DOHH2 (cell line): Measurements from ENCODE around the gene RSPO4.

Experiments used
- H3F3A ChIP-seq: fragments of 200-600 bp; sonication (generic), shearing (Covaris generic); 2 replicates; pipeline ENCODE4 v1.6.0; 2016; ENCODE audit warnings: antibody characterized with exemption, mild to moderate bottlenecking; ENCODE audit not compliant: control insufficient read depth, insufficient read depth
- H3K27ac ChIP-seq: fragments of 200-600 bp; sonication (generic); 2 replicates; pipeline ENCODE4 v1.5.1; 2014; ENCODE audit warnings: low read depth, mild to moderate bottlenecking, low read length, moderate library complexity
- H3K27me3 ChIP-seq: fragments of 200-600 bp; sonication (generic); 2 replicates; pipeline ENCODE4 v1.6.1; 2014; ENCODE audit warnings: mild to moderate bottlenecking, low read length, mixed read lengths; ENCODE audit not compliant: control insufficient read depth
- H3K36me3 ChIP-seq: fragments of 200-600 bp; sonication (generic); 2 replicates; pipeline ENCODE4 v1.6.1; 2014; ENCODE audit warnings: mild to moderate bottlenecking, low read length, moderate library complexity, mixed read lengths; ENCODE audit not compliant: control insufficient read depth
- H3K4me1 ChIP-seq: fragments of 200-600 bp; sonication (generic); 2 replicates; pipeline ENCODE4 v1.6.1; 2014; ENCODE audit warnings: mild to moderate bottlenecking, low read length, mixed read lengths; ENCODE audit not compliant: control insufficient read depth
- H3K4me2 ChIP-seq: fragments of 200-600 bp; sonication (generic); 2 replicates; pipeline ENCODE4 v1.6.0; 2014; ENCODE audit warnings: mild to moderate bottlenecking, low read length, moderate library complexity
- H3K4me3 ChIP-seq: fragments of 200-600 bp; sonication (generic); 2 replicates; pipeline ENCODE4 v1.5.1; 2014; ENCODE audit warnings: mild to moderate bottlenecking, low read length, mixed read lengths
- H3K79me2 ChIP-seq: fragments of 200-600 bp; sonication (generic); 2 replicates; pipeline ENCODE4 v1.6.1; 2014; ENCODE audit warnings: mild to moderate bottlenecking, low read length, mixed read lengths; ENCODE audit not compliant: control insufficient read depth
- H3K9me2 ChIP-seq: fragments of 200-600 bp; sonication (generic); replicated peaks from 2 replicates; pipeline ENCODE4 v1.6.1; 2014; ENCODE audit warnings: mild to moderate bottlenecking, low read length, mixed read lengths; ENCODE audit not compliant: control insufficient read depth
- H3K9me3 ChIP-seq: fragments of 200-600 bp; sonication (generic); 2 replicates; pipeline ENCODE4 v1.6.1; 2014; ENCODE audit warnings: antibody characterized with exemption, low read length, mixed read lengths; ENCODE audit not compliant: control insufficient read depth, insufficient read depth
- H4K20me1 ChIP-seq: fragments of 200-600 bp; sonication (generic); 2 replicates; pipeline ENCODE4 v1.6.0; 2014; ENCODE audit warnings: low read depth, mild to moderate bottlenecking, antibody characterized with exemption, low read length, moderate library complexity; ENCODE audit not compliant: control insufficient read depth, insufficient read depth
- CTCF ChIP-seq: fragments of 200-600 bp; sonication (generic); IDR thresholded peaks from one replicate; pipeline ENCODE4 v1.5.1; 2014; ENCODE audit warnings: antibody characterized with exemption, mild to moderate bottlenecking, low read depth, low read length; ENCODE audit not compliant: poor library complexity, severe bottlenecking
- EZH2phosphoT487 ChIP-seq: fragments of 200-600 bp; sonication (generic); IDR thresholded peaks from 2 replicates; pipeline ENCODE4 v1.6.1; 2017; ENCODE audit warnings: borderline replicate concordance, mild to moderate bottlenecking, antibody characterized with exemption, low read length, moderate library complexity, mixed read lengths

Gene RSPO4

GRCh38 chr20:956330-956951 is 45.7 kb downstream of the RSPO4 start:
- Histone ChIP-seq H3K27me3 (no peaks in the 10 kb centered on the region), H3F3A (no peaks in the 10 kb centered on the region), H3K4me2 (no peak overlapping the region), H3K79me2 (no peaks in the 10 kb centered on the region), H3K4me1 (no peaks in the 10 kb centered on the region), H3K9me2 (no peaks in the 10 kb centered on the region), H3K9me3 (no peaks in the 10 kb centered on the region), H3K36me3 (no peaks in the 10 kb centered on the region), H3K4me3 (no peak overlapping the region), H3K27ac (no peak overlapping the region), H4K20me1 (no peaks in the 10 kb centered on the region)
- TF ChIP-seq CTCF, result peak; percentile 97
- no peak for TF ChIP-seq EZH2phosphoT487

GRCh38 chr20:955656-956055 is 46.5 kb downstream of the RSPO4 start:
- Histone ChIP-seq H3K4me3 (no peak overlapping the region), H3K4me2 (no peak overlapping the region), H4K20me1 (no peaks in the 10 kb centered on the region), H3K9me2 (no peaks in the 10 kb centered on the region), H3K9me3 (no peaks in the 10 kb centered on the region), H3K27ac (no peak overlapping the region), H3F3A (no peaks in the 10 kb centered on the region), H3K79me2 (no peaks in the 10 kb centered on the region), H3K36me3 (no peaks in the 10 kb centered on the region), H3K27me3 (no peaks in the 10 kb centered on the region), H3K4me1 (no peaks in the 10 kb centered on the region)
- no peak for TF ChIP-seq EZH2phosphoT487
- TF ChIP-seq CTCF, result no peak

- H3K9me3 ChIP-seq, result no peaks in the 10 kb centered on the region
- no peak overlapping the region for H3K4me2 ChIP-seq
- no peaks in the 10 kb centered on the region for H3K4me1 ChIP-seq
- no peaks in the 10 kb centered on the region for H3K9me2 ChIP-seq
- H3K4me3 ChIP-seq, result no peak overlapping the region
- H4K20me1 ChIP-seq, result no peaks in the 10 kb centered on the region
- no peaks in the 10 kb centered on the region for H3K27me3 ChIP-seq
- TF ChIP-seq CTCF, result no peak
- no peak for TF ChIP-seq EZH2phosphoT487
- no peaks in the 10 kb centered on the region for H3K79me2 ChIP-seq
- H3K27ac ChIP-seq, result no peak overlapping the region
- H3F3A ChIP-seq, result no peaks in the 10 kb centered on the region
- H3K36me3 ChIP-seq, result no peaks in the 10 kb centered on the region
Measured at GRCh38 chr20:955111-955510, 47.0 kb downstream of the RSPO4 start.
